K562 (cell line): ENCODE results near the gene RASAL1.

Source experiments
- EZH2 ChIP-seq: IDR thresholded peaks from 2 replicates; pipeline ENCODE4 v1.6.1; 2012; ENCODE audit warnings: low read depth, mild to moderate bottlenecking, inconsistent platforms, low read length, borderline replicate concordance
- GABPA ChIP-seq: fragments of 200-800 bp; sonication (Bioruptor generic); conservative IDR thresholded peaks from 2 replicates; pipeline ENCODE4 v1.6.1; 2016; ENCODE audit warnings: low read depth, missing genetic modification characterization, missing compliant biosample characterization
- HDAC6 ChIP-seq: IDR thresholded peaks from 2 replicates; pipeline ENCODE4 v1.6.1; 2012; ENCODE audit warnings: low read depth, mild to moderate bottlenecking, control low read depth, inconsistent platforms, low read length, moderate library complexity
- POLR2AphosphoS5 ChIP-seq: IDR thresholded peaks from 2 replicates; pipeline ENCODE4 v1.6.1; 2011; ENCODE audit warnings: mild to moderate bottlenecking, low read depth, low read length, moderate library complexity; ENCODE audit not compliant: control insufficient read depth, insufficient read depth
- RBM22 ChIP-seq: fragments of 200-400 bp; formaldehyde crosslinking; IDR thresholded peaks from 2 replicates; pipeline ENCODE4 v1.6.1; 2018; ENCODE audit warnings: low read length, low read depth; ENCODE audit not compliant: poor library complexity, severe bottlenecking
- SAP30 ChIP-seq: fragments of 200-600 bp; sonication (generic); IDR thresholded peaks from 2 replicates; pipeline ENCODE4 v1.6.1; 2012; ENCODE audit warnings: borderline replicate concordance, low read depth, mild to moderate bottlenecking, moderate library complexity, low read length, control low read depth, inconsistent platforms; ENCODE audit not compliant: insufficient read depth, poor library complexity, severe bottlenecking
- TF ChIP-seq, protein P1 (sequence below): fragments of 150-350 bp; conservative IDR thresholded peaks from 2 replicates; pipeline ENCODE4 v1.6.1; 2014; ENCODE audit warnings: low read length
- TF ChIP-seq, protein P2 (sequence below): sonication (generic); formaldehyde crosslinking; IDR thresholded peaks from 2 replicates; pipeline ENCODE4 v1.4.0; 2020; ENCODE audit warnings: mild to moderate bottlenecking, missing genetic modification reagents
- TF ChIP-seq, protein P3 (sequence below), 3 experiments: IDR thresholded peaks in 2 of 3; conservative IDR thresholded peaks in 1 of 3; 2 replicates each; pipeline ENCODE4 v1.5.1; 2011 to 2012; ENCODE audit warnings: low read length in 3 of 3, mild to moderate bottlenecking in 3 of 3, control low read depth in 2 of 3, improper control_type of control experiment in 1 of 3, inconsistent platforms in 1 of 3, low read depth in 1 of 3, mixed read lengths in 1 of 3, moderate library complexity in 1 of 3; ENCODE audit not compliant: insufficient read depth in 2 of 3
- TF ChIP-seq, protein P4 (sequence below): sonication (generic); formaldehyde crosslinking; IDR thresholded peaks from 2 replicates; pipeline ENCODE4 v1.8.1; 2023; ENCODE audit warnings: mild to moderate bottlenecking, missing genetic modification reagents

DNA sequence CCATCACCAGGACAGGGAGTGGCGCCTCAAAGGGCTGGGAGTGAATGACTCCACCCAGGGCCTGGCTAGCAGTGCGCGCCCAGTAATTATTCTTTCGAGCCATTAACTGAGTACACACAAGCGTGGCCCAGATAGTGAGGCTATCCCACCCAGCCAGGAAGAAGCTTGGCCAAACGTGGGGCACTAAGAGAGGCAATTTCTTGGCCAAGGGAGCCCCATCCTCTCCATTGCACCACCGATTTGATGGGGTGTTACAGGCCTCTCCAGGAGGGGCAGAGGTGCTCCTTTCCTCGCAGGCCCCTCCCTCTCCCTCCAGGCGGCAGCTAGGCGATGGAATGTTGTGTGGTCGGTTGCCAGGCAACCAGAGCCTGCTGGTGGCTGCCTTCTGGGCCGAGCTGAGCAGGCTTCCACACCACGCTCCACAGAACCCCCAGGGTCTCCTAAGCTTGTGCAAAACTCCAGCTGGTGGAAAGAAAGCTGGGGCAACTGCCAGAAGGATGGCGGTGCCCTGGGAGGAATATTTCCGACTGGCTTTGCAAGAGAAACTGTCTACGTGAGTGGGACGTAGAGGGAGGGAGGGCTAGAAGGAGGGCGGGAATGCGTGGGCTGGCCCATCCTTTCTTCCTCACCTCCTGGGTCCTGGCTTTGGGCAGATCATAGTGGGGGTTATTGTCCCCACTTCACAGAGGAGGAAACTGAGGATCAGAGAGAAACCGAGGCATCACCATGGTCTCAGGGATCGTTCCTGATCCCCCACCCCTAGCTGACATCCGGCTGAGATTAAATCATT is 14.0 kb upstream of the RASAL1 start, which contains the start of gene CFAP73:
- TF ChIP-seq, protein P1, sequence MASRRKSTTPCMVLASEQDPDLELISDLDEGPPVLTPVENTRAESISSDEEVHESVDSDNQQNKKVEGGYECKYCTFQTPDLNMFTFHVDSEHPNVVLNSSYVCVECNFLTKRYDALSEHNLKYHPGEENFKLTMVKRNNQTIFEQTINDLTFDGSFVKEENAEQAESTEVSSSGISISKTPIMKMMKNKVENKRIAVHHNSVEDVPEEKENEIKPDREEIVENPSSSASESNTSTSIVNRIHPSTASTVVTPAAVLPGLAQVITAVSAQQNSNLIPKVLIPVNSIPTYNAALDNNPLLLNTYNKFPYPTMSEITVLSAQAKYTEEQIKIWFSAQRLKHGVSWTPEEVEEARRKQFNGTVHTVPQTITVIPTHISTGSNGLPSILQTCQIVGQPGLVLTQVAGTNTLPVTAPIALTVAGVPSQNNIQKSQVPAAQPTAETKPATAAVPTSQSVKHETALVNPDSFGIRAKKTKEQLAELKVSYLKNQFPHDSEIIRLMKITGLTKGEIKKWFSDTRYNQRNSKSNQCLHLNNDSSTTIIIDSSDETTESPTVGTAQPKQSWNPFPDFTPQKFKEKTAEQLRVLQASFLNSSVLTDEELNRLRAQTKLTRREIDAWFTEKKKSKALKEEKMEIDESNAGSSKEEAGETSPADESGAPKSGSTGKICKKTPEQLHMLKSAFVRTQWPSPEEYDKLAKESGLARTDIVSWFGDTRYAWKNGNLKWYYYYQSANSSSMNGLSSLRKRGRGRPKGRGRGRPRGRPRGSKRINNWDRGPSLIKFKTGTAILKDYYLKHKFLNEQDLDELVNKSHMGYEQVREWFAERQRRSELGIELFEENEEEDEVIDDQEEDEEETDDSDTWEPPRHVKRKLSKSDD = no peak
- TF ChIP-seq, protein P2, sequence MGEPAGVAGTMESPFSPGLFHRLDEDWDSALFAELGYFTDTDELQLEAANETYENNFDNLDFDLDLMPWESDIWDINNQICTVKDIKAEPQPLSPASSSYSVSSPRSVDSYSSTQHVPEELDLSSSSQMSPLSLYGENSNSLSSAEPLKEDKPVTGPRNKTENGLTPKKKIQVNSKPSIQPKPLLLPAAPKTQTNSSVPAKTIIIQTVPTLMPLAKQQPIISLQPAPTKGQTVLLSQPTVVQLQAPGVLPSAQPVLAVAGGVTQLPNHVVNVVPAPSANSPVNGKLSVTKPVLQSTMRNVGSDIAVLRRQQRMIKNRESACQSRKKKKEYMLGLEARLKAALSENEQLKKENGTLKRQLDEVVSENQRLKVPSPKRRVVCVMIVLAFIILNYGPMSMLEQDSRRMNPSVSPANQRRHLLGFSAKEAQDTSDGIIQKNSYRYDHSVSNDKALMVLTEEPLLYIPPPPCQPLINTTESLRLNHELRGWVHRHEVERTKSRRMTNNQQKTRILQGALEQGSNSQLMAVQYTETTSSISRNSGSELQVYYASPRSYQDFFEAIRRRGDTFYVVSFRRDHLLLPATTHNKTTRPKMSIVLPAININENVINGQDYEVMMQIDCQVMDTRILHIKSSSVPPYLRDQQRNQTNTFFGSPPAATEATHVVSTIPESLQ (CRISPR knock-in tag) = no peak
- TF ChIP-seq, protein P3, sequence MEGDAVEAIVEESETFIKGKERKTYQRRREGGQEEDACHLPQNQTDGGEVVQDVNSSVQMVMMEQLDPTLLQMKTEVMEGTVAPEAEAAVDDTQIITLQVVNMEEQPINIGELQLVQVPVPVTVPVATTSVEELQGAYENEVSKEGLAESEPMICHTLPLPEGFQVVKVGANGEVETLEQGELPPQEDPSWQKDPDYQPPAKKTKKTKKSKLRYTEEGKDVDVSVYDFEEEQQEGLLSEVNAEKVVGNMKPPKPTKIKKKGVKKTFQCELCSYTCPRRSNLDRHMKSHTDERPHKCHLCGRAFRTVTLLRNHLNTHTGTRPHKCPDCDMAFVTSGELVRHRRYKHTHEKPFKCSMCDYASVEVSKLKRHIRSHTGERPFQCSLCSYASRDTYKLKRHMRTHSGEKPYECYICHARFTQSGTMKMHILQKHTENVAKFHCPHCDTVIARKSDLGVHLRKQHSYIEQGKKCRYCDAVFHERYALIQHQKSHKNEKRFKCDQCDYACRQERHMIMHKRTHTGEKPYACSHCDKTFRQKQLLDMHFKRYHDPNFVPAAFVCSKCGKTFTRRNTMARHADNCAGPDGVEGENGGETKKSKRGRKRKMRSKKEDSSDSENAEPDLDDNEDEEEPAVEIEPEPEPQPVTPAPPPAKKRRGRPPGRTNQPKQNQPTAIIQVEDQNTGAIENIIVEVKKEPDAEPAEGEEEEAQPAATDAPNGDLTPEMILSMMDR (IDR thresholded peaks at IDR 0.05 in 2 of 3, conservative IDR thresholded peaks at IDR 0.05 in 1 of 3; ENCODE audit: insufficient read depth in 2 of 3, low read depth in 1 of 3, low read length in 3 of 3) = 0 out of 6 replicates have a peak, but pooled peaks of 1 of the 3 experiments have one; percentile 2
- no peak for TF ChIP-seq SAP30
- TF ChIP-seq, protein P4, sequence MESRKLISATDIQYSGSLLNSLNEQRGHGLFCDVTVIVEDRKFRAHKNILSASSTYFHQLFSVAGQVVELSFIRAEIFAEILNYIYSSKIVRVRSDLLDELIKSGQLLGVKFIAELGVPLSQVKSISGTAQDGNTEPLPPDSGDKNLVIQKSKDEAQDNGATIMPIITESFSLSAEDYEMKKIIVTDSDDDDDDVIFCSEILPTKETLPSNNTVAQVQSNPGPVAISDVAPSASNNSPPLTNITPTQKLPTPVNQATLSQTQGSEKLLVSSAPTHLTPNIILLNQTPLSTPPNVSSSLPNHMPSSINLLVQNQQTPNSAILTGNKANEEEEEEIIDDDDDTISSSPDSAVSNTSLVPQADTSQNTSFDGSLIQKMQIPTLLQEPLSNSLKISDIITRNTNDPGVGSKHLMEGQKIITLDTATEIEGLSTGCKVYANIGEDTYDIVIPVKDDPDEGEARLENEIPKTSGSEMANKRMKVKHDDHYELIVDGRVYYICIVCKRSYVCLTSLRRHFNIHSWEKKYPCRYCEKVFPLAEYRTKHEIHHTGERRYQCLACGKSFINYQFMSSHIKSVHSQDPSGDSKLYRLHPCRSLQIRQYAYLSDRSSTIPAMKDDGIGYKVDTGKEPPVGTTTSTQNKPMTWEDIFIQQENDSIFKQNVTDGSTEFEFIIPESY = no peak
- no peak for TF ChIP-seq POLR2AphosphoS5
- TF ChIP-seq RBM22 = no peak
- no peak for TF ChIP-seq EZH2
- no peak for TF ChIP-seq HDAC6
- TF ChIP-seq GABPA (tag) = no peak
